K562 (cell line): ENCODE results near the gene ZNF335. TPM values are rescaled to one million over a fixed set of nuclear protein-coding genes. Genes with fewer than 3 reads are reported as not detected.

ENCODE experiments used
- CHCHD3 ChIP-seq: fragments of 250-450 bp; sonication (Bioruptor Pico); IDR thresholded peaks from 2 replicates; pipeline ENCODE4 v2.1.2; 2022; ENCODE audit warnings: mild to moderate bottlenecking
- DPF2 ChIP-seq: fragments of 450-650 bp; IDR thresholded peaks from 2 replicates; pipeline ENCODE4 v1.6.1; 2016
- ETV6 ChIP-seq, 3 experiments: fragments of 150-350 bp in 1 of 3; sonication (generic) in 1 of 3; formaldehyde crosslinking in 1 of 3; IDR thresholded peaks; 2 replicates each; pipeline versions ENCODE4 v1.6.1 to v1.8.0; 2014 to 2022; ENCODE audit warnings: borderline replicate concordance in 2 of 3, low read depth in 2 of 3, antibody characterized with exemption in 1 of 3, low read length in 1 of 3, mild to moderate bottlenecking in 1 of 3, missing genetic modification reagents in 1 of 3
- HSF4 ChIP-seq: fragments of 250-450 bp; sonication (Bioruptor Pico); IDR thresholded peaks from 2 replicates; pipeline ENCODE4 v2.1.2; 2022; ENCODE audit warnings: mild to moderate bottlenecking, moderate library complexity, borderline replicate concordance
- KLF13 ChIP-seq: fragments of 450-650 bp; IDR thresholded peaks from 2 replicates; pipeline ENCODE4 v1.6.1; 2016; ENCODE audit warnings: missing genetic modification characterization, low read depth, mild to moderate bottlenecking, missing compliant biosample characterization, moderate library complexity, borderline replicate concordance
- OTX1 ChIP-seq: fragments of 450-650 bp; formaldehyde crosslinking; IDR thresholded peaks from 2 replicates; pipeline ENCODE4 v1.4.0; 2022; ENCODE audit warnings: mild to moderate bottlenecking
- PHF20 ChIP-seq: fragments of 450-650 bp; IDR thresholded peaks from 2 replicates; pipeline ENCODE4 v1.6.1; 2018; ENCODE audit not compliant: partially characterized antibody
- POLR2B ChIP-seq: fragments of 450-650 bp; IDR thresholded peaks from 2 replicates; pipeline ENCODE4 v1.6.1; 2018; ENCODE audit warnings: low read depth; ENCODE audit not compliant: partially characterized antibody
- ZNF282 ChIP-seq: sonication (generic); formaldehyde crosslinking; IDR thresholded peaks from 2 replicates; pipeline ENCODE4 v1.8.1; 2023; ENCODE audit warnings: missing genetic modification reagents
- ZNF316 ChIP-seq: fragments of 450-650 bp; IDR thresholded peaks from 2 replicates; pipeline ENCODE4 v1.6.1; 2016
- ZNF507 ChIP-seq: conservative IDR thresholded peaks from 2 replicates; pipeline ENCODE4 v1.6.1; 2017; ENCODE audit warnings: missing genetic modification characterization, missing compliant biosample characterization
- ZNF75A ChIP-seq: fragments of 450-650 bp; formaldehyde crosslinking; IDR thresholded peaks from 2 replicates; pipeline ENCODE4 v1.4.0; 2020; ENCODE audit warnings: mild to moderate bottlenecking
- polyA plus RNA-seq, 8 experiments: library from polyadenylated mRNA; depleted of rRNA in 4 of 8; stranded (reverse) in 5 of 8; unstranded in 3 of 8; fragments of >200 nt; fragmentation: Nextera tagmentation in 2 of 8; fragmentation: Illumina TruSeq in 1 of 8; extraction: Ambion mirVana in 2 of 8; extraction: Trizol in 1 of 8; gene quantifications; 2 replicates each; pipeline versions ENCODE4 v1.2.1 to v1.2.3, GENCODE V29; 2011 to 2014; ENCODE audit warnings: inconsistent platforms in 1 of 8, missing spikeins in 1 of 8
- total RNA-seq, 7 experiments: library from RNA; depleted of rRNA in 6 of 7; stranded (reverse); fragments of >200 nt in 6 of 7; fragmentation: Illumina TruSeq in 2 of 7; extraction: Trizol in 2 of 7; gene quantifications; 2 replicates each; pipeline versions ENCODE4 v1.2.1 to v1.2.3, GENCODE V29; 2011 to 2021; ENCODE audit warnings: low replicate concordance in 1 of 7
- TF ChIP-seq, protein P1 (sequence below): fragments of 200-800 bp; sonication (Bioruptor generic); IDR thresholded peaks from 2 replicates; pipeline ENCODE4 v1.6.1; 2017; ENCODE audit warnings: missing genetic modification characterization, missing compliant biosample characterization
- TF ChIP-seq, protein P2 (sequence below): fragments of 450-650 bp; formaldehyde crosslinking; IDR thresholded peaks from 2 replicates; pipeline ENCODE4 v1.4.0; 2022; ENCODE audit warnings: mild to moderate bottlenecking, moderate library complexity
- TF ChIP-seq, protein P3 (sequence below), 2 experiments: IDR thresholded peaks; 2 replicates each; pipeline ENCODE4 v1.6.1; 2011; ENCODE audit warnings: borderline replicate concordance in 1 of 2, control low read depth in 1 of 2, low read depth in 1 of 2, low read length in 1 of 2, mild to moderate bottlenecking in 1 of 2, mixed read lengths in 1 of 2, moderate library complexity in 1 of 2; ENCODE audit not compliant: insufficient read depth in 1 of 2, insufficient read length in 1 of 2, poor library complexity in 1 of 2, severe bottlenecking in 1 of 2; ENCODE audit errors: extremely low read depth in 1 of 2
- TF ChIP-seq, protein P4 (sequence below): fragments of 250-450 bp; sonication (Bioruptor Pico); IDR thresholded peaks from 2 replicates; pipeline ENCODE4 v1.8.0; 2021; ENCODE audit warnings: moderate library complexity, mild to moderate bottlenecking, inconsistent platforms
- TF ChIP-seq, protein P5 (sequence below): fragments of 250-450 bp; sonication (Bioruptor Pico); IDR thresholded peaks from 2 replicates; pipeline ENCODE4 v1.5.0; 2021
- TF ChIP-seq, protein P6 (sequence below), 2 experiments: fragments of 450-650 bp; IDR thresholded peaks; 2 replicates each; pipeline ENCODE4 v1.6.1; 2016

The ZNF335 gene
- total and polyA plus RNA-seq, 9 of the 15 experiments (the other 6 are each of a cell fraction or from before 2014, with no cell fraction given) = 0.39 to 16.0 (median 7.6) TPM

DNA sequence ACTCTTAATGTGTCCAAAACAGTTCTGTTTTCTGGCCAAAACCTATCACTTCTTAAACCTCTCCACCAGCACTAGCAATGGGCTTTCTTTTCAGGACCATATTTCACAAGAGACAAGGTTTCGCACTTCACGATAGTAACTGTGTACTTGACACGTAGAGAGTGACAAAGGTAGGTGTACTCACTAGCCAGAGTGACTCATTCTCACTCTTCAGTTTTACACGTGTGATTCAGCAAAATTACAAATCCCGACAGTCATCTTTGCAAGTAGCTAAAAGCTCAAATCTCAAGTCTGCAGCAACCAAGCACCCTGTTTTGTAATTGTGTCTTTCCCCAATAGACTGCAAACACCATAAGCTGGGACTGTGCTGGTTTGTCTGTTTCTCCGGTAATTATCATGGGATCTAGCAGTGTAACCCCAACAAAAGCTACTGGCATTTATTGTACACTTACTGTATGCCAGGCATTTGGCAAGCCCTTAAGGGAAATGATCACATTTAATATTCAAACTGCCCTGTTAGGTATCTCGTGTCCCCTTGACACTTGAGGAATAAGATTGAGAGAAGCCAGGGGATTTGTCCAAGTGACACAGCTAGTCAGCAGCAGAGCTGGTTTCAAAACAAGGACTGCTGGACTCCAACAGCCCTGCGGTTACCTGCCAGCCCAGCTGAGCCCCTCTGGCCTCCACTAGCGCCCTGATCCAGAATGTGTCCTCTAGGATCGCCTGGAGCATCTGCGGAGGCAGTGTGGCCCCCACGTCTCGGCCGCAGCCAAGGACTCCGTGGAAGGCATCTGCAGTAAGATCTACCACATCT, 27.6 kb downstream of the ZNF335 start (continued):
- TF ChIP-seq CHCHD3 (no peak), OTX1 (no peak), ZNF282 (no peak), POLR2B (peak; percentile 24), ETV6 (IDR thresholded peaks at IDR 0.05; ENCODE audit: borderline replicate concordance in 1 of 2, low read depth in 2 of 2, low read length in 1 of 2) (no peak), ETV6 (CRISPR knock-in tag; IDR thresholded peaks at IDR 0.05; ENCODE audit: borderline replicate concordance) (no peak), PHF20 (no peak), KLF13 (tag) (no peak), DPF2 (peak; percentile 93), HSF4 (CRISPR knock-in tag) (no peak), ZNF507 (tag) (no peak), ZNF75A (CRISPR knock-in tag) (no peak), ZNF316 (peak; percentile 99)
- TF ChIP-seq, protein P1, sequence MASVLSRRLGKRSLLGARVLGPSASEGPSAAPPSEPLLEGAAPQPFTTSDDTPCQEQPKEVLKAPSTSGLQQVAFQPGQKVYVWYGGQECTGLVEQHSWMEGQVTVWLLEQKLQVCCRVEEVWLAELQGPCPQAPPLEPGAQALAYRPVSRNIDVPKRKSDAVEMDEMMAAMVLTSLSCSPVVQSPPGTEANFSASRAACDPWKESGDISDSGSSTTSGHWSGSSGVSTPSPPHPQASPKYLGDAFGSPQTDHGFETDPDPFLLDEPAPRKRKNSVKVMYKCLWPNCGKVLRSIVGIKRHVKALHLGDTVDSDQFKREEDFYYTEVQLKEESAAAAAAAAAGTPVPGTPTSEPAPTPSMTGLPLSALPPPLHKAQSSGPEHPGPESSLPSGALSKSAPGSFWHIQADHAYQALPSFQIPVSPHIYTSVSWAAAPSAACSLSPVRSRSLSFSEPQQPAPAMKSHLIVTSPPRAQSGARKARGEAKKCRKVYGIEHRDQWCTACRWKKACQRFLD = no peak
- TF ChIP-seq, protein P2, sequence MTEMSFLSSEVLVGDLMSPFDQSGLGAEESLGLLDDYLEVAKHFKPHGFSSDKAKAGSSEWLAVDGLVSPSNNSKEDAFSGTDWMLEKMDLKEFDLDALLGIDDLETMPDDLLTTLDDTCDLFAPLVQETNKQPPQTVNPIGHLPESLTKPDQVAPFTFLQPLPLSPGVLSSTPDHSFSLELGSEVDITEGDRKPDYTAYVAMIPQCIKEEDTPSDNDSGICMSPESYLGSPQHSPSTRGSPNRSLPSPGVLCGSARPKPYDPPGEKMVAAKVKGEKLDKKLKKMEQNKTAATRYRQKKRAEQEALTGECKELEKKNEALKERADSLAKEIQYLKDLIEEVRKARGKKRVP (CRISPR knock-in tag) = no peak
- TF ChIP-seq, protein P3, sequence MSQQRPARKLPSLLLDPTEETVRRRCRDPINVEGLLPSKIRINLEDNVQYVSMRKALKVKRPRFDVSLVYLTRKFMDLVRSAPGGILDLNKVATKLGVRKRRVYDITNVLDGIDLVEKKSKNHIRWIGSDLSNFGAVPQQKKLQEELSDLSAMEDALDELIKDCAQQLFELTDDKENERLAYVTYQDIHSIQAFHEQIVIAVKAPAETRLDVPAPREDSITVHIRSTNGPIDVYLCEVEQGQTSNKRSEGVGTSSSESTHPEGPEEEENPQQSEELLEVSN (IDR thresholded peaks at IDR 0.05; ENCODE audit: borderline replicate concordance in 1 of 2, extremely low read depth in 1 of 2, insufficient read depth in 1 of 2, insufficient read length in 1 of 2, low read depth in 1 of 2, low read length in 1 of 2, poor library complexity in 1 of 2, severe bottlenecking in 1 of 2) = no peak
- TF ChIP-seq, protein P4, sequence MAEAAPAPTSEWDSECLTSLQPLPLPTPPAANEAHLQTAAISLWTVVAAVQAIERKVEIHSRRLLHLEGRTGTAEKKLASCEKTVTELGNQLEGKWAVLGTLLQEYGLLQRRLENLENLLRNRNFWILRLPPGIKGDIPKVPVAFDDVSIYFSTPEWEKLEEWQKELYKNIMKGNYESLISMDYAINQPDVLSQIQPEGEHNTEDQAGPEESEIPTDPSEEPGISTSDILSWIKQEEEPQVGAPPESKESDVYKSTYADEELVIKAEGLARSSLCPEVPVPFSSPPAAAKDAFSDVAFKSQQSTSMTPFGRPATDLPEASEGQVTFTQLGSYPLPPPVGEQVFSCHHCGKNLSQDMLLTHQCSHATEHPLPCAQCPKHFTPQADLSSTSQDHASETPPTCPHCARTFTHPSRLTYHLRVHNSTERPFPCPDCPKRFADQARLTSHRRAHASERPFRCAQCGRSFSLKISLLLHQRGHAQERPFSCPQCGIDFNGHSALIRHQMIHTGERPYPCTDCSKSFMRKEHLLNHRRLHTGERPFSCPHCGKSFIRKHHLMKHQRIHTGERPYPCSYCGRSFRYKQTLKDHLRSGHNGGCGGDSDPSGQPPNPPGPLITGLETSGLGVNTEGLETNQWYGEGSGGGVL = no peak
- TF ChIP-seq, protein P5, sequence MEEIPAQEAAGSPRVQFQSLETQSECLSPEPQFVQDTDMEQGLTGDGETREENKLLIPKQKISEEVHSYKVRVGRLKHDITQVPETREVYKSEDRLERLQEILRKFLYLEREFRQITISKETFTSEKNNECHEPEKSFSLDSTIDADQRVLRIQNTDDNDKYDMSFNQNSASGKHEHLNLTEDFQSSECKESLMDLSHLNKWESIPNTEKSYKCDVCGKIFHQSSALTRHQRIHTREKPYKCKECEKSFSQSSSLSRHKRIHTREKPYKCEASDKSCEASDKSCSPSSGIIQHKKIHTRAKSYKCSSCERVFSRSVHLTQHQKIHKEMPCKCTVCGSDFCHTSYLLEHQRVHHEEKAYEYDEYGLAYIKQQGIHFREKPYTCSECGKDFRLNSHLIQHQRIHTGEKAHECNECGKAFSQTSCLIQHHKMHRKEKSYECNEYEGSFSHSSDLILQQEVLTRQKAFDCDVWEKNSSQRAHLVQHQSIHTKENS (CRISPR knock-in tag) = no peak
- TF ChIP-seq, protein P6, sequence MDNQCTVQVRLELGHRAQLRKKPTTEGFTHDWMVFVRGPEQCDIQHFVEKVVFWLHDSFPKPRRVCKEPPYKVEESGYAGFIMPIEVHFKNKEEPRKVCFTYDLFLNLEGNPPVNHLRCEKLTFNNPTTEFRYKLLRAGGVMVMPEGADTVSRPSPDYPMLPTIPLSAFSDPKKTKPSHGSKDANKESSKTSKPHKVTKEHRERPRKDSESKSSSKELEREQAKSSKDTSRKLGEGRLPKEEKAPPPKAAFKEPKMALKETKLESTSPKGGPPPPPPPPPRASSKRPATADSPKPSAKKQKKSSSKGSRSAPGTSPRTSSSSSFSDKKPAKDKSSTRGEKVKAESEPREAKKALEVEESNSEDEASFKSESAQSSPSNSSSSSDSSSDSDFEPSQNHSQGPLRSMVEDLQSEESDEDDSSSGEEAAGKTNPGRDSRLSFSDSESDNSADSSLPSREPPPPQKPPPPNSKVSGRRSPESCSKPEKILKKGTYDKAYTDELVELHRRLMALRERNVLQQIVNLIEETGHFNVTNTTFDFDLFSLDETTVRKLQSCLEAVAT (IDR thresholded peaks at IDR 0.05) = no peak
